Activated T-helper 1 cell treated with Interleukin-2 at 50 U/mL for 16 hours (primary cell): ENCODE measurements around the gene TAC3.
A peak's percentile ranks its signal among the peaks of the same experiment; 100 is the strongest.
"Not testable (repeated sequence)": the region's sequence is repeated elsewhere in the genome, so short reads cannot be mapped to it uniquely, and the experiment has no call there.

Experiments
- DNase-seq: peaks from one replicate; pipeline ENCODE4 v3.0.0-alpha.2; 2020; ENCODE audit warnings: low read depth

TAC3 gene

DNA sequence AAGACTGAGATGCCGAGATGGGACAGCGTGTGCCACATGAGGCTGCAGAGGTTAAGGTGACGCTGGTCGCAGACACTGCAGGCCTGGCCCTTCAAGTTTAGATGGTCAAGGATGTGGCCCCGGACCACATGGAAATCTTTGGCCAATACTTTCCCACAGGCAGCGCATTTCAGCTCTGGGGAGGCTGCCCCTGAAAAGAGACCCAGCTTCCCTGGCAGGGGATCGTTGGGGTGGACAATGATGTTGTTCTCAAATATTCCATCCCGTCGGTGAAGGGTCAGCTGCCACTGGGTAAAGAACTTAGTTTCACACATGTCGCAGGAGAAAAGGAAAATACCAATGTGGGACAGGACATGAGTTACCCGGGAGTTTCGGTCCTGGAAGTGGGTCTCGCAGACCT, 12.9 kb downstream of the TAC3 start:
- no peak for DNase-seq

DNA sequence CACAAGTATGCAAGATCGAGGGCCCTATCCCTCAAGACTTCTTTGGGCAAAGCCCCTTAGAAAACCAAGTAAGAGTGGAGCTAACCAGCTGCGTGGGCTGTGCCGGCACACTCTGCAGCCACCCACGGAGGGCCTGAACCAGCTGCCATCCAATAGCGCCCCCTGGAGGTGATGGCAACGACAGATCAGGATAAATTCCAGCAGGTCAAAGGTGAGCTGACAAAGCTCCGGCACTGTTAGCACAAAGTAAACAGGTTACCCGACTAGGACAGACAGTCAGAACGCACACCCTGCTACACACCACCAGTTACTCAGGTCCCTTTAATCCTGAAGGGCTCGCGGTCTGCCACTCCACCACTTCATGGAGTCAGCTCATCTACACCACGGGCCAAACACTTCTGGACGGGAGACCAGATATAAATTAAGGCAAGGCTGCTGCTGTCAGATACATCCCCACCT, 14.9 kb downstream of the TAC3 start:
- DNase-seq = peak; percentile 49

DNA sequence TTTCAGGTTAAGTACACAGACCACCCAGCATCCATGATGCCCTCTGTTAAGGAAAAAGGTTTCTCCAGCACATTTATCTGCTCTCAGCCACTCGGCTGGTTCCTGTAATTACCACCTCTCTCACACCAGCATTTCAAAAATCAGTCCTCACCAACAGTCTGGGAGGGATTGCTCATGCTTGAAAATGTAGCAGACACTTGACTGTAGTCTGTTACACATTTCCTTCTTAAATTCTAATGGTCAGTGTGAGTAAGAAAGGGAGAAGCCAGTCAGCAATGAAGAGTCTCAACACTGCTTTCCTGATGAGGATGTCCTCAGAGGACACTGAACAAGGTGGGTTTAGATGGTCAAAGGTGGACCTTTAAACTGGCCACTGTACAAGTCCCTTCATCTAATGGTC, 15.9 kb downstream of the TAC3 start:
- no peak for DNase-seq

DNA sequence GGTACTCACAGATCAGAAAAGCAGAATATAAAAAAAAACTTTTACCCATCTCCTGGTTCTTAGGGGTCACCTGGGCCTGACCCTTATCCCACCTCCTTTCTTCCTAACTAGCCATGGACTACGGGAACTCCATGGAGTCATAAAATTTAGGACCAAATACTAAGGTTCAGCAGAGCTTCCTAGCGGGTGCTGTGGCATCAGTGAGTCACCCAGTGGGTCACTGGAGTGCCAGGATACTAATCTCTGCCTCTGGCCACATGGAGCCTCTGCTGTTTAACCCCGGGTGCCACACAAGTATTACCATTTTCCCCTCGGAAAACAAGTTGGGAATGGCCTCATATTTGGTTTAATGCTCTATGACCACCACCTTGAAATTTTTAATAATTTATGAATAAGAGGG, 16.9 kb downstream of the TAC3 start:
- no peak for DNase-seq

DNA sequence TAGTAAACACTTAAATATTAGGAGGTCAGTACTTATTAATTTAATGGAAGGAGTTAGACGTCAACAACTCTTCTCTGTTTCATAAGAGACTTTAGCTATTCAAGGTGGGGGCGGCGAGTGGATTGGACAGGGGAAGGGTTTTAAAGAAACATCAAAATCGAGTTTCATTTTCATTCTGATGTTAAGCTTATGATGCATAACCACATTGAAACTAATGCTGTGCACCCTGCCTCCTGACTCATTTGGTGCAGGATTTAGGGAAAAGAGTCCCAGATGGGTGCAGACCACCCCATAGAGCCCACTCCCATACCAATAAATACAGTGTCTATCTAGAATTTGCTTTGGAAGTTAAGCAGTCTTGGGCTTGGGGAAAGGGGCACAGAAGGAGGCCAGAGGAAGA, 17.3 kb downstream of the TAC3 start:
- no peak for DNase-seq

DNA sequence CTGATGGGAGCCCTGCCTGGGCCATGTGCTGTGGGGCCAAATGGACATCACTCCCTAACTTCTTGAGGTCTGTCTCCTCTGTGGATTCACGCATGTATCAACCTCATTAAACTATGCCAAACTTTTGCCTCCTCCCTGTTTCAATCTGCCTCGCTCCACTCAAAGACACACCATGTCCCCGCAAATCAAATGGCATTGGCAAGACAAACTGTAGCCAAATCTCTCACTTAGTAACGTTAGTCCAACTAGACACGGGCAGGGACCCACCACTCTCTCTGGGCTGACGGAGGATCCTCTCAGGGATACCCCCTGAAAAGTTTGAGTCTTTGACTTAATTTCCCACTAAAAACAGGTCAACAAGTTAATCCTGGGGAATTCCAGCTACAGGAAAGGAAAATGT, 18.0 kb downstream of the TAC3 start:
- DNase-seq = no peak

DNA sequence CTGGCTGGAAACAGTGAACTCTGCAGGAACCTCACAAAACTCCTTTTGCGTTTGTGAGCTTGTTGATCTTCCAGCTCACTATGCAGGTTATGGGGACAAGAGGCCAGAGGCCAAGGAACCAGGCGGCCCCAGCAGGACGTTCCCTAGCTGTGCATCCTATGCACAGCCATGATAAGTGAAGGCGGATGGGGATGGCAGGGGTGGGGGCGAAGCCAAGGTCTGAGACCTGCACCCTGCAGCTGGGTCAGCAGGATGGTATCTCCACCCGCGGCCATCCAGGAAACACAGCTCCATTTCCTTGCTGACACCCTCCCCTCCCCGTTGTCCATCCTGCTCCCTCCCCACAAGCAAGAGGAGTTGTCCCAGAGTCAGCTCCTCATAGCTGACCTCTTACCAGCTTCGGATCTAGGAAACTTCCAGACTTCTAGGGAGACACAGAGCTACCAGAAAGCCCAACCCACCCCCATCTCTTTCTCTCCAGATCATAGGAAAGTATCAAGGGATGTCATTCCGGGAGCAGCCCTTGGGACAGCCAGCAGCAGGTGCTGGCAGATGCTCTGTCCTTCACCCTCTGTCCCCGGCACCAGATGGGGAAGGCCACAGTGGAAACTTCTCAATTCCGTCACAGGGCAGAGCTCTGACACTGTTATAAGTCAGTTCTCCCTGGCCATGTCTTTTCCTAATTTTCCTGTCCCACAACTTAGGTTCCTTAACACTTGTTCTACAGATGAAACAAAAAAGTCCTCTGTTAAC, 19.4 kb downstream of the TAC3 start:
- no peak for DNase-seq

DNA sequence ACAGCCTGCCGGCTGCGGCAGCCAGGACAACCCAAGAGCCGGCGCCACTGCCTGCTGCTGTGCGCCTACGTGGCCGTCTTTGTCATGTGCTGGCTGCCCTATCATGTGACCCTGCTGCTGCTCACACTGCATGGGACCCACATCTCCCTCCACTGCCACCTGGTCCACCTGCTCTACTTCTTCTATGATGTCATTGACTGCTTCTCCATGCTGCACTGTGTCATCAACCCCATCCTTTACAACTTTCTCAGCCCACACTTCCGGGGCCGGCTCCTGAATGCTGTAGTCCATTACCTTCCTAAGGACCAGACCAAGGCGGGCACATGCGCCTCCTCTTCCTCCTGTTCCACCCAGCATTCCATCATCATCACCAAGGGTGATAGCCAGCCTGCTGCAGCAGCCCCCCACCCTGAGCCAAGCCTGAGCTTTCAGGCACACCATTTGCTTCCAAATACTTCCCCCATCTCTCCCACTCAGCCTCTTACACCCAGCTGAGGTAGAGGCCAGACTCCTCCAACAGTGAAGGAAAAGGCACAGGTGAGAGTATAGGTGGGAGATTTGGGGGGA, 20.3 kb downstream of the TAC3 start:
- DNase-seq = no peak

DNA sequence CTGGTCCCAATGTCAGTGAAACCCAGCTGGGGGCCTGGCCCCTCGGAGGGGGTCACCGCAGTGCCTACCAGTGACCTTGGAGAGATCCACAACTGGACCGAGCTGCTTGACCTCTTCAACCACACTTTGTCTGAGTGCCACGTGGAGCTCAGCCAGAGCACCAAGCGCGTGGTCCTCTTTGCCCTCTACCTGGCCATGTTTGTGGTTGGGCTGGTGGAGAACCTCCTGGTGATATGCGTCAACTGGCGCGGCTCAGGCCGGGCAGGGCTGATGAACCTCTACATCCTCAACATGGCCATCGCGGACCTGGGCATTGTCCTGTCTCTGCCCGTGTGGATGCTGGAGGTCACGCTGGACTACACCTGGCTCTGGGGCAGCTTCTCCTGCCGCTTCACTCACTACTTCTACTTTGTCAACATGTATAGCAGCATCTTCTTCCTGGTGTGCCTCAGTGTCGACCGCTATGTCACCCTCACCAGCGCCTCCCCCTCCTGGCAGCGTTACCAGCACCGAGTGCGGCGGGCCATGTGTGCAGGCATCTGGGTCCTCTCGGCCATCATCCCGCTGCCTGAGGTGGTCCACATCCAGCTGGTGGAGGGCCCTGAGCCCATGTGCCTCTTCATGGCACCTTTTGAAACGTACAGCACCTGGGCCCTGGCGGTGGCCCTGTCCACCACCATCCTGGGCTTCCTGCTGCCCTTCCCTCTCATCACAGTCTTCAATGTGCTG, 21.0 kb downstream of the TAC3 start:
- DNase-seq = no peak

DNA sequence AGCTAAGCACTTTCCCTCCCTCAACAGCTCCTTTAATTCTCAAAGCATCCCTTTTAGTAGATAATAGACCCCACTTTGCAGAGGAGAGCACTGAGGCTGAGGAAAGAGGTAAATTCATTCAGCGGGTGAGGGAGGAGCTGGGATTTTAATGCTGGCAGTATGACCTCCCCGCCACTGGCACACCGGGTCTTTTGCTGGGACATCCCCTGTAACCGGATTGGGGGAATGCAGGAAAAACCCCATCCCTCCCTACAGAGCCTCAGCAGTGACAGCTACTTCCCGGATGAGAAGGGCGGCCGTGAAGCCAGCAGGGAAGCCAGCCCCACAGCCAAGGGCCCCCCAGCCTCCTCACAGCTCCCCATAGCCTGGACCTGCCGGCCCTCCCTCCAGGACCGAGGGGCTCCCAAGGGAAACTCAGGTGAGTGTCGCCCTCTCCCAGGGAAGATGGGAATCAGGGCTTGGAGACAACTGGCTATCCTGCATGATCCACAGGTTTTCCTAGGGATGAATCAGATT, 22.0 kb downstream of the TAC3 start:
- no peak for DNase-seq

DNA sequence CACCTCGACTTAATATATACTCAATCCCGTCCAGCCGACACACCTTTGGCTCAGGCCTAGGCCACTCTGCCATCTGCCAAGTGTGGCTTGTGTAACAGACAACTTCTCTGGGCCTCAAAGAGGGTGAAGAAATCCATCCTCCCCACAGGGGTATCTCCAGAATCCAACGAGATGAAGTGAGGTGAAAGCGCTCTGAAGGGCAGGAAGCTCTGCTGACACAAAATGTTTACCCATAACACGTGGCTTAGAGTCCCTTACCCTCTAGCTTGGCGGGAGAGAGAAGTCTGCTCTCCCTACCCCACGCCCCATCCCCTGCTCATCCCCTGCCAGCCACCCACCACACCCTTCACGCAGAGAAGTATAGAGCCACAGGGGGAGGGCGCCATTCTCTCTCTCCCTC, 23.0 kb downstream of the TAC3 start:
- no peak for DNase-seq

DNA sequence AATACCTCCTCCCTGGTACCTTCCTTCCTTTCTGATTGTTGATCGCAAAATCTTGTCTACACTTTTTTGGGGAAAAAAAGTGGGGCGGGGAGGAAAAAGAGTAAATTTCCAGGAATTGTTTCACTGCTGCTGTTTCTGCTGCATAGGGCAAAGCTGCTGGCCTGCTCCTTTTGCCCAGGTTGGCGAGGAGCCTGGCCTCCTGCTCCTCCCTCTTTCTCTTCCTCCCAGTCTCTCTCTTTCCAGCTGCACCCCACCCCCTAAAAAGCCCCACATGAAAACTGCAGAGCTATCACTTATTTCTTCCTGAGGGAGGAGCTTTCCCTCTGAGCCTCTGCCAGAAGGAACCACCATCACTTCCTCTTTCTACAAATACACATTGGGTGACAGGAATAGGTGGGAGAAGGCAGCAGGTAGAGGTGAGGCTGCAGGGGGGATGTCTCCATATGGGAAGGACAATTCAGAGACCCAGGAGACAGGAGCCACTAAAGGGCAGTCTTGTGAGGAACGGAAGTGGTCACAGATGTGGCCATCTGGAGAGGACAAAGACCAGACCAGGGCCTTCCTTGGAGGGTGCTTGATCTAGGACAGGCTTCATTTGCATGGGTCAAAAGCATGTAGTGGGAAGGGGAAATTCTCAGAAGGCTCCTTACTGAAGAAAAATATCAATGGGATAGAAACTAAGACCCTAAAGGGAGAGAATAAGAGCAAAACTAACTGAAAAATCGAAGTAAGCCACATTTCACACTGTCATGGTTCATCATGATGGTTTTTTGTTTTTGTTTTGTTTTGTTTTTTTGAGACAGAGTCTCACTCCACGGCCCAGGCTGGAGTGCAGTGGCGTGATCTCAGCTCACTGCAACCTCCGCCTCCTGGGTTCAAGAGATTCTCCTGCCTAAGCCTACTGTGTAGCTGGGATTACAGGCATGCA, 24.7 kb downstream of the TAC3 start:
- DNase-seq = no peak

DNA sequence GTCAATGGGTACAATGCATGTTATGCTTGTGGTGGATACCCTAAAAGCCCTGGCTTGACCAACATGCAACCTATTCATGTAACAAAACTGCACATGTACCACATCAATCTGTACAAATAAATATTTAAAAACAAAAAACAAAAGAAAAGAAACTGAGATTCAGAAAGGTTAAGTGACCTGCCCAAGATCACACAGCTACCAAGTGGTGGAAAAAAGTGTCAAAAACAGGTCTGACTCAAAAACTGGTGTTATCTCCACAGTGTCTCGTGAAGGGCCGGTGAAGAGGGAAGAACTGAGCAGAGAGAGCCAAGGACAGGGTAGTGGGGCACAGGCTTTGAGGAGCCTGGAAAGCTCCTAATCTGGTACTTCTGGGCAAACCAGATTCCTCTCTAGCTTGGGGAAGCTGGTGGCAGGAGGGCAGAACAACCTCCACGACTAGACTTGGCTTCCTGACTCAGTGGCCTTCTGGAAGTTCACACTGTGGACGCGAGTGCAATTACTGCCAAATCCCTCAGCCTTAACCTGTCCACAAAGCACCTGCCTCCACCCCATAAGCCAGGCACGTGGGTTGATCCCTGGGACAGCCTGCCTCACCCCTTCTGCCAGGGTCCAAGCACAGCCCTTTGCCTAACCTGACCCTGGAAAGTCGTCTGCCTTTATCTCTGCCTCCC, 25.5 kb downstream of the TAC3 start:
- DNase-seq = no peak

DNA sequence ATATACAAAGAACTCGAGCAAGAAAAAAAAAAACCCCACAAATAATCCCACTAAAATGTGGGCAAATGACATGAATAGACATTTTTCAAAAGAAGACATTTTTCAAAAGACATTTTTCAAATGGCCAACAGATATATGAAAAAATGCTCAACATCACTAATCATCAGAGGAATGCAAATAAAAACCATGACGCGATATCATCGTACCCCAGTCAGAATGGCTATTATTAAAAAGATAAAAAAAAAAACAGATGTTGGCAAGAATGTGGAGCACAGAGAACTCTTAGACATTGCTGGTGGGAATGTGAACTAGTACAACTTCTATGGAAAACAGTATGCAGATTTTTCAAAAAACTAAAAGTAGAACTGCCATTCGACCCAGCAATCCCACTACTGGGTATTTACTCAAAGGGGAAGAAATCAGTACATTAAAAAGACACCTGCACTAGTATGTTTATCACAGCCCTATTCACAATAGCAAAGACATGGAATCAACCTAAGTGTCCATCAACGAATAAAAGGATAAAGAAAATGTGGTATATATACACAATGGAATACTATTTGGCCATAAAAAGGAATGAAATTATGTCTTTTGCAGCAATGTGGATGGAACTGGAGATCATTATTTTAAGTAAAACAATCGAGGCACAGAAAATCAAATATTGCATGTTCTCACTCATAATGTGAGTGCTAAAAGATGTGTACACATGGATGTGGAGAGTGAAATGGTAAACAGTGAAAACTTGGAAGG, 26.3 kb downstream of the TAC3 start:
- no peak for DNase-seq

DNA sequence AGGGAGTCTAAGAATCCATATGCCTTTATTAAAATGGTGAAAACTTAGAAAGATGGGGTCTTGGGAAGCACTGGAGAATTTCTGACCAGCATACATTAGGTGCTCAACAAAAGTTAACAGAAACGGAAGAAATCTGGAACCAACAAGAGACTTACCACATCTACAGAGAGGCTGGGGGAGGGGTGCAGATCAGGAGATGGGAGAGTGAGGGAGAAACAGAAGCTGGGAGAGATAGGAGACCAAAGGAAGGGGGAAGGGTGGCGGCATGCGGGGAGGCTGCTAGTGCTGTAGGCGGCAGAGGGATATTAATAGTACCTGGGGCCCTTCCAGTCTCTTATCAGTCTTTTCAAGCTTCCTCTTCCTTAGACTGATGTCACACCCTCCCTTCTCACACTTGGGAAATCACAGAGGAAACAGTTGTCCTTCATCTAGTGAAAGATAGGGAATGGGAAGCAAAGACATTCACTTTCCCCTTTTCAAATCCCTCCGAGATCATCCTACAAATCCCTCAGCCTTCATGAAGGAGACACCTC, 28.1 kb downstream of the TAC3 start:
- no peak for DNase-seq

DNA sequence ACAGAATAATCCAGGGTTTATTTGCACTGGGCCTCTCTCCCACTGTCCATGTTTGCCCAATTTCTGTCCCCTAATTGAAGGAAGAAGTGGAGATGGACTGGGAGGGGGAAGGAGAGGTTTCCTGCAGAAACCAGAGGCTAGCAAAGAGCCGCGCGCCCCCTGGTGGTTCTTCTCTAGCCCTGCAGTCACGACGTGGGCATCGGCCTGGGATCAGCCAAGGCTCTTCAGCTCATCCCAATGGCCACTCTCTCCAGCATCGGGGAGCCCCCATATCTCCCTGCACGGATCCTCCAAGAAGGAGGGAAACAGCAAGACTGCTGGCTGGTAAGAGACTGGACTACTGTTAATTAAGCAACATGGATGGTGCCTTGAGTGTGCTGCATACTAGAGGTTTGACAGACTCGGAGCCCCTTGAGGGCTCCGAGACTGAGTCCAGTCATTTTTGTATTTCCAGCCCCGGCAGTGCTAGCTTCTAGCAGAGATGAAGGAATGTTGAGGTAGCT, 28.7 kb downstream of the TAC3 start:
- DNase-seq = peak; percentile 54

DNA sequence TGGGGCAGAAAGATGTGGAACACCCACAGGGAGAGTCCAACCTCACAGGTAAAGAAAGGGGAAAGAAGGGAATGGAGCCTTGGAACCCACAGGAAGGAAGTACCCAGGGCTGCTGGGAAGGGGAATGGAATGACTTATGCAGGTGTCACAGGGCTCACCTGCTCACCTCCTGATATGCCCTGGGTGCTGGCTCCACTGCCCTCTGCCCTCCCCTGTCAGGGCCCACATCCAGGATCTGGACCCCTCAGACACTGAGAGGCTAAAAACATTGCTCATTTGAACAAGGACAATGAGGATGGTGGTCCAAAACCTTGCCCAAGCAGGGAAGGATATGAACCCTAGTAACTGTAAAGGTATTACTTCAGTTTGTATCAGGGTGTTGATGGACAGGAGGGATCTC, 29.3 kb downstream of the TAC3 start:
- no peak for DNase-seq

DNA sequence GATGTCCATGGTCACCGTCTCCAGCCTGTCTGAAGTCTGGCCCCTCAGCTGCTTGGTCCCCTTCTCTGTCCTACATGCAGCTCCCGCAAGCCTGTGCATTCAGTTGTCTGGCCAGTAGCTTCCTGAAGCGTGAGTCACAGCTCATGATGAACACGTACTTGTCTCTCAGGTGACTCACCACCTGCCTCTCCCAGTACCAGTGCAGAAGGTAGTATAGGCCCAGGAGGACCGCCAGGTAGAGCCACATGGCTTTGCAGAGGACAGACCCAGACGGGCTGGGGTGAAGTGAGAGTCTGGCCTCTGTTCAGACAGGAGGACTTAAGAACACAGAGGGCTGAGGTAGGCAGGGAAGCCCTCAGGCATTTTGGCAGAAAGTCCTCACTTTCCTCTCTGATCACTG, 30.6 kb downstream of the TAC3 start:
- DNase-seq = not testable (repeated sequence)

DNA sequence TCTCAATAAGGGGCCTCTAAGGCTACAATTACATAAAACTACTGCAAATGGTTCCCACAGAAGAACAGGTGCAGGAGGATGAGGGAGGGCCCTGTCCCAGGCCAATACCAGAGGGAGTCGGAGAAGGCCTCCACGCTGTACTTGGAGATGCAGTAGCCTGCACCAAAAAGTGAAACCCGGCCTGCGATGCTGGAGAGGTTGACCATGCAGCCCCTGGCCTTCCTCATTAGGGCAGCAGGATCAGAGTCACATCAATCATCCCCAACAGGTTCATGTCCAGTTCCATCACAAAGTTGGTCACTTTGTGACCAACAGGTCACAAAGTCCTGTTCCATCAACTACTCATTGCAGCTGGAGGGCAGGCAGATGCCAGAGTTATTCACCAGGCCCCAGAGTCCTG, 32.9 kb downstream of the TAC3 start:
- no peak for DNase-seq

DNA sequence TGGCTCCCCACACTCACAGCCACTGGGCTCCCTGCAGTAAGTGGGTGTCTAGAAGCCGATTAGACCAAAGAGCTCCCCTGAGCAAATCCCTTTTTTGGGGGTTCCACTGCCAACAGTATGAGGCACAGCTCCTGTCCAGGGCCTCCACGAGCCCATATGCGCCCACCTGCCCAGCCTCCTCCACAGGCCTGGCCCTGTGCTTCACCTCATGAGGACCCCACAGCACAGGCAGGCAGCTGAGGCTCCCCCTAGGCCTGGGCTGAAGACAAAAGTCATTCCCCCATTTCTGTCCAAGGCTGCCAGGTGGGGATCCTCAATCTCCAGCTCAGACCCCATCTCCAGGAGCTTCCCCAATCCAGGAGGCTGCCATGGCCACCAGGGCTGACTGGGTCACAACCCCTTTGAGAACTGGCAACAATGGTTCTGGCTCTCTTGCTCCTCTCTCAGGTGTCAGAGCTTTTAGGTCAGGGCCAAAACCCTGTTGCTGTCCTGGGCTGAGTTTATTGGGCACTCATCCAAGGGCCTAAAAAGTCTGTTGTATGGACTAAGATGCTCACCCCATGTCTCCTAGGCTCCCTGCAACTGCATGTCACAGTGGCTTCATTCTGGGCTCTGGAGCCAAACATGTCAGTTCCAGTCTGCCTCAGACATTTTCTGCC, 33.6 kb downstream of the TAC3 start:
- not testable (repeated sequence) for DNase-seq
